NT2/D1 (cell line): Measurements from ENCODE around the gene GZMM.

ENCODE experiments used
- YY1 ChIP-seq: IDR thresholded peaks from 2 replicates; pipeline ENCODE4 v1.6.1; 2011; ENCODE audit not compliant: insufficient read length, insufficient read depth
- ZNF274 ChIP-seq: IDR thresholded peaks from 2 replicates; pipeline ENCODE4 v1.6.1; 2011; ENCODE audit warnings: mild to moderate bottlenecking, low read depth, low read length

- TF ChIP-seq ZNF274 (no peak), YY1 (no peak)
Observed at GRCh38 chr19:554817-555216, 11.0 kb downstream of the GZMM start.
